Stimulated activated naive CD4-positive, alpha-beta T cell treated with Interleukin-2 at 50 U/mL for 16 hours (primary cell): ENCODE measurements around the gene KCTD3.
A peak's percentile ranks its signal among the peaks of the same experiment; 100 is the strongest.

Source experiments
- DNase-seq: peaks from one replicate; lab custom pipeline; 2025; lab: John Stamatoyannopoulos, UW

Gene KCTD3

GRCh38 chr1:215660259-215660658 is 93.2 kb downstream of the KCTD3 start:
- no peak for DNase-seq

- DNase-seq: no peak
Measured at GRCh38 chr1:215661033-215661432, 93.9 kb downstream of the KCTD3 start.

- peak; percentile 1 for DNase-seq
Measured at GRCh38 chr1:215665215-215665614, 98.1 kb downstream of the KCTD3 start.

GRCh38 chr1:215667761-215668160 is 100.7 kb downstream of the KCTD3 start:
- DNase-seq: no peak

GRCh38 chr1:215669806-215670491 is 102.8 kb downstream of the KCTD3 start:
- DNase-seq: no peak
